Measurements from ENCODE around the gene KHNYN. TPM values are rescaled to one million over a fixed set of nuclear protein-coding genes. Genes with fewer than 3 reads are reported as not detected.

KHNYN gene
- total RNA-seq, 1 experiment from 2014 or later: 33.2 TPM

DNA sequence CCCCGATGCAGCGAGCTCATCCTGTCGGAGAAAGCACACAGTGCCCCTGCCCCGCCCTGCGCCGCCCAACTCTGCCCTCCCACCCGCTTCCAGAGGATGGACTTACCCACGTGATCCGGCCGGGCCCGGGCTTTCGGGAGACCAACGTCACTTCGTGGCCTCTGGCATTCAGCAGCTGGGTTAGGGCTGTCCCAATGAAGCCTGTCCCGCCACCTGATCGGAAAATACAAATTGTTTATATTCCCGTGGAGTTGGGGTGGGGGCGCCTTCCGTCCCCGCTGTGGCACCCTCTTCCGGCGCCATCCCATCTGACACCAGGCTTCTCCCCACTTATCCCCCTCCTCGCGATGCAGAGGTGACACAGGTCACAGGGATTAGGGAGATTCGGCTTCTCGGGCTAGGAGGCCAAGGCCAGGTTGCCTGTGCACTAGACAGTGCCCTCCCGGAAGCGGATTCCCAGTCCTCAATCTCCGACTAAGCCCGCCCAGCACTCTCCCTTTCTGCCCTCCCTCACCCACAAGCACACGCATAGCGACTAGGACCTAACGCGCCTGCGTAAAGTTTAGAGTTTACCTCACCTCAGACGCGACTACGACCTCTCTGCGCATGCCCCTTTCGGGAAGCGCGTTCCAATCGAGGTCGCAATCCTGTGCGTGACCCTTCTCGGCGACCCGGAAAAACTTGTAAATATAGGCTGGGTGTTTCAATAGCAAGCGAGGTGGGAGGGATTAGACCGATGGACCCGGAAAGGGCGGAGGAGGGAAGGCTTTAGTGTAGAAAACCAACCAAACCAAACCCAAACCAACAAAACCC, 12.7 kb downstream of the KHNYN start, which contains the start of gene SDR39U1 (continued):
- TF ChIP-seq, protein P1, sequence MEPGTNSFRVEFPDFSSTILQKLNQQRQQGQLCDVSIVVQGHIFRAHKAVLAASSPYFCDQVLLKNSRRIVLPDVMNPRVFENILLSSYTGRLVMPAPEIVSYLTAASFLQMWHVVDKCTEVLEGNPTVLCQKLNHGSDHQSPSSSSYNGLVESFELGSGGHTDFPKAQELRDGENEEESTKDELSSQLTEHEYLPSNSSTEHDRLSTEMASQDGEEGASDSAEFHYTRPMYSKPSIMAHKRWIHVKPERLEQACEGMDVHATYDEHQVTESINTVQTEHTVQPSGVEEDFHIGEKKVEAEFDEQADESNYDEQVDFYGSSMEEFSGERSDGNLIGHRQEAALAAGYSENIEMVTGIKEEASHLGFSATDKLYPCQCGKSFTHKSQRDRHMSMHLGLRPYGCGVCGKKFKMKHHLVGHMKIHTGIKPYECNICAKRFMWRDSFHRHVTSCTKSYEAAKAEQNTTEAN (CRISPR knock-in tag; IDR thresholded peaks at IDR 0.05): no peak
- no peak for TF ChIP-seq ATF3 (CRISPR knock-in tag; conservative IDR thresholded peaks at IDR 0.05)
- TF ChIP-seq NR2C2 (CRISPR knock-in tag; IDR thresholded peaks at IDR 0.05): peak; percentile 97
- no peak for TF ChIP-seq ZNF512 (CRISPR knock-in tag; IDR thresholded peaks at IDR 0.05; ENCODE audit: borderline replicate concordance)
- 0 out of 2 replicates have a peak, but pooled peaks have one; percentile 26 for TF ChIP-seq FOXP1 (CRISPR knock-in tag; IDR thresholded peaks at IDR 0.05; ENCODE audit: borderline replicate concordance)
- TF ChIP-seq, protein P2, sequence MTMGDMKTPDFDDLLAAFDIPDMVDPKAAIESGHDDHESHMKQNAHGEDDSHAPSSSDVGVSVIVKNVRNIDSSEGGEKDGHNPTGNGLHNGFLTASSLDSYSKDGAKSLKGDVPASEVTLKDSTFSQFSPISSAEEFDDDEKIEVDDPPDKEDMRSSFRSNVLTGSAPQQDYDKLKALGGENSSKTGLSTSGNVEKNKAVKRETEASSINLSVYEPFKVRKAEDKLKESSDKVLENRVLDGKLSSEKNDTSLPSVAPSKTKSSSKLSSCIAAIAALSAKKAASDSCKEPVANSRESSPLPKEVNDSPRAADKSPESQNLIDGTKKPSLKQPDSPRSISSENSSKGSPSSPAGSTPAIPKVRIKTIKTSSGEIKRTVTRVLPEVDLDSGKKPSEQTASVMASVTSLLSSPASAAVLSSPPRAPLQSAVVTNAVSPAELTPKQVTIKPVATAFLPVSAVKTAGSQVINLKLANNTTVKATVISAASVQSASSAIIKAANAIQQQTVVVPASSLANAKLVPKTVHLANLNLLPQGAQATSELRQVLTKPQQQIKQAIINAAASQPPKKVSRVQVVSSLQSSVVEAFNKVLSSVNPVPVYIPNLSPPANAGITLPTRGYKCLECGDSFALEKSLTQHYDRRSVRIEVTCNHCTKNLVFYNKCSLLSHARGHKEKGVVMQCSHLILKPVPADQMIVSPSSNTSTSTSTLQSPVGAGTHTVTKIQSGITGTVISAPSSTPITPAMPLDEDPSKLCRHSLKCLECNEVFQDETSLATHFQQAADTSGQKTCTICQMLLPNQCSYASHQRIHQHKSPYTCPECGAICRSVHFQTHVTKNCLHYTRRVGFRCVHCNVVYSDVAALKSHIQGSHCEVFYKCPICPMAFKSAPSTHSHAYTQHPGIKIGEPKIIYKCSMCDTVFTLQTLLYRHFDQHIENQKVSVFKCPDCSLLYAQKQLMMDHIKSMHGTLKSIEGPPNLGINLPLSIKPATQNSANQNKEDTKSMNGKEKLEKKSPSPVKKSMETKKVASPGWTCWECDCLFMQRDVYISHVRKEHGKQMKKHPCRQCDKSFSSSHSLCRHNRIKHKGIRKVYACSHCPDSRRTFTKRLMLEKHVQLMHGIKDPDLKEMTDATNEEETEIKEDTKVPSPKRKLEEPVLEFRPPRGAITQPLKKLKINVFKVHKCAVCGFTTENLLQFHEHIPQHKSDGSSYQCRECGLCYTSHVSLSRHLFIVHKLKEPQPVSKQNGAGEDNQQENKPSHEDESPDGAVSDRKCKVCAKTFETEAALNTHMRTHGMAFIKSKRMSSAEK (CRISPR knock-in tag; IDR thresholded peaks at IDR 0.05; ENCODE audit: borderline replicate concordance): no peak
- TF ChIP-seq ZSCAN18 (CRISPR knock-in tag; IDR thresholded peaks at IDR 0.05): no peak
- no peak for TF ChIP-seq ESRRA (CRISPR knock-in tag; IDR thresholded peaks at IDR 0.05; ENCODE audit: borderline replicate concordance)
- no peak for TF ChIP-seq ELF4 (CRISPR knock-in tag; IDR thresholded peaks at IDR 0.05; ENCODE audit: low read depth)
- no peak for TF ChIP-seq ZNF219 (CRISPR knock-in tag; IDR thresholded peaks at IDR 0.05; ENCODE audit: borderline replicate concordance)
- TF ChIP-seq CBFB (CRISPR knock-in tag; IDR thresholded peaks at IDR 0.05; ENCODE audit: low read depth): no peak
- TF ChIP-seq, protein P3, sequence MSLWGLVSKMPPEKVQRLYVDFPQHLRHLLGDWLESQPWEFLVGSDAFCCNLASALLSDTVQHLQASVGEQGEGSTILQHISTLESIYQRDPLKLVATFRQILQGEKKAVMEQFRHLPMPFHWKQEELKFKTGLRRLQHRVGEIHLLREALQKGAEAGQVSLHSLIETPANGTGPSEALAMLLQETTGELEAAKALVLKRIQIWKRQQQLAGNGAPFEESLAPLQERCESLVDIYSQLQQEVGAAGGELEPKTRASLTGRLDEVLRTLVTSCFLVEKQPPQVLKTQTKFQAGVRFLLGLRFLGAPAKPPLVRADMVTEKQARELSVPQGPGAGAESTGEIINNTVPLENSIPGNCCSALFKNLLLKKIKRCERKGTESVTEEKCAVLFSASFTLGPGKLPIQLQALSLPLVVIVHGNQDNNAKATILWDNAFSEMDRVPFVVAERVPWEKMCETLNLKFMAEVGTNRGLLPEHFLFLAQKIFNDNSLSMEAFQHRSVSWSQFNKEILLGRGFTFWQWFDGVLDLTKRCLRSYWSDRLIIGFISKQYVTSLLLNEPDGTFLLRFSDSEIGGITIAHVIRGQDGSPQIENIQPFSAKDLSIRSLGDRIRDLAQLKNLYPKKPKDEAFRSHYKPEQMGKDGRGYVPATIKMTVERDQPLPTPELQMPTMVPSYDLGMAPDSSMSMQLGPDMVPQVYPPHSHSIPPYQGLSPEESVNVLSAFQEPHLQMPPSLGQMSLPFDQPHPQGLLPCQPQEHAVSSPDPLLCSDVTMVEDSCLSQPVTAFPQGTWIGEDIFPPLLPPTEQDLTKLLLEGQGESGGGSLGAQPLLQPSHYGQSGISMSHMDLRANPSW (CRISPR knock-in tag; conservative IDR thresholded peaks at IDR 0.05; ENCODE audit: low read depth): no peak
- TF ChIP-seq, protein P4, sequence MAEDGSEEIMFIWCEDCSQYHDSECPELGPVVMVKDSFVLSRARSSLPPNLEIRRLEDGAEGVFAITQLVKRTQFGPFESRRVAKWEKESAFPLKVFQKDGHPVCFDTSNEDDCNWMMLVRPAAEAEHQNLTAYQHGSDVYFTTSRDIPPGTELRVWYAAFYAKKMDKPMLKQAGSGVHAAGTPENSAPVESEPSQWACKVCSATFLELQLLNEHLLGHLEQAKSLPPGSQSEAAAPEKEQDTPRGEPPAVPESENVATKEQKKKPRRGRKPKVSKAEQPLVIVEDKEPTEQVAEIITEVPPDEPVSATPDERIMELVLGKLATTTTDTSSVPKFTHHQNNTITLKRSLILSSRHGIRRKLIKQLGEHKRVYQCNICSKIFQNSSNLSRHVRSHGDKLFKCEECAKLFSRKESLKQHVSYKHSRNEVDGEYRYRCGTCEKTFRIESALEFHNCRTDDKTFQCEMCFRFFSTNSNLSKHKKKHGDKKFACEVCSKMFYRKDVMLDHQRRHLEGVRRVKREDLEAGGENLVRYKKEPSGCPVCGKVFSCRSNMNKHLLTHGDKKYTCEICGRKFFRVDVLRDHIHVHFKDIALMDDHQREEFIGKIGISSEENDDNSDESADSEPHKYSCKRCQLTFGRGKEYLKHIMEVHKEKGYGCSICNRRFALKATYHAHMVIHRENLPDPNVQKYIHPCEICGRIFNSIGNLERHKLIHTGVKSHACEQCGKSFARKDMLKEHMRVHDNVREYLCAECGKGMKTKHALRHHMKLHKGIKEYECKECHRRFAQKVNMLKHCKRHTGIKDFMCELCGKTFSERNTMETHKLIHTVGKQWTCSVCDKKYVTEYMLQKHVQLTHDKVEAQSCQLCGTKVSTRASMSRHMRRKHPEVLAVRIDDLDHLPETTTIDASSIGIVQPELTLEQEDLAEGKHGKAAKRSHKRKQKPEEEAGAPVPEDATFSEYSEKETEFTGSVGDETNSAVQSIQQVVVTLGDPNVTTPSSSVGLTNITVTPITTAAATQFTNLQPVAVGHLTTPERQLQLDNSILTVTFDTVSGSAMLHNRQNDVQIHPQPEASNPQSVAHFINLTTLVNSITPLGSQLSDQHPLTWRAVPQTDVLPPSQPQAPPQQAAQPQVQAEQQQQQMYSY (CRISPR knock-in tag; IDR thresholded peaks at IDR 0.05): no peak
- TF ChIP-seq PREB (CRISPR knock-in tag; IDR thresholded peaks at IDR 0.05; ENCODE audit: borderline replicate concordance): no peak
- 0 out of 2 replicates have a peak, but pooled peaks have one; percentile 10 for TF ChIP-seq MYBL2 (CRISPR knock-in tag; IDR thresholded peaks at IDR 0.05)

Measured in WTC11 (cell line).